ENCODE measurements around the gene TMEM132D. TPM values are rescaled to one million over a fixed set of nuclear protein-coding genes. Genes with fewer than 3 reads are reported as not detected.
"Not testable (repeated sequence)": the region's sequence is repeated elsewhere in the genome, so short reads cannot be mapped to it uniquely, and the experiment has no call there.

The TMEM132D gene
- total and polyA plus RNA-seq, 5 donors from 2014 or later, result not detected

- Histone ChIP-seq H3K36me3 (ENCODE audit: control insufficient read depth, insufficient read depth, low read length) (no peaks in the 10 kb centered on the region), H3K4me3 (ENCODE audit: low read depth, low read length) (no peak overlapping the region), H3K27ac (ENCODE audit: insufficient read depth, low read length, poor library complexity, severe bottlenecking) (no peak overlapping the region), H3K9me3 (ENCODE audit: control insufficient read depth in 2 of 2, low read length in 2 of 2) (no peaks in the 10 kb centered on the region), H3K4me1 (ENCODE audit: control insufficient read depth, insufficient read depth, low read length, poor library complexity, severe bottlenecking) (no peaks in the 10 kb centered on the region), H3K27me3 (ENCODE audit: control insufficient read depth, insufficient read depth, low read length) (no peaks in the 10 kb centered on the region)
- H3K4me1 Mint-ChIP-seq, result no peaks in the 10 kb centered on the region
- DNase-seq (peak in 1 of 3 donors; percentile 26), ATAC-seq (ENCODE audit: low read depth in 2 of 2) (no peak)
- H3K9me3 Mint-ChIP-seq, result peaks cover 0 to 1% (median 0%) of the 10 kb centered on the region in 7 donors
- H3K36me3 Mint-ChIP-seq, result no peaks in the 10 kb centered on the region
- H3K27ac Mint-ChIP-seq, result no peak overlapping the region
- no peak overlapping the region for H3K4me3 Mint-ChIP-seq
- no peaks in the 10 kb centered on the region for H3K27me3 Mint-ChIP-seq
These were observed 7.7 kb upstream of the TMEM132D start for GRCh38 chr12:129911428-129912049.

GRCh38 chr12:129909051-129910020, 5.5 kb upstream of the TMEM132D start:
- Histone ChIP-seq H3K36me3 (ENCODE audit: control insufficient read depth, insufficient read depth, low read length) (no peaks in the 10 kb centered on the region), H3K4me1 (ENCODE audit: control insufficient read depth, insufficient read depth, low read length, poor library complexity, severe bottlenecking) (no peaks in the 10 kb centered on the region), H3K27me3 (ENCODE audit: control insufficient read depth, insufficient read depth, low read length) (no peaks in the 10 kb centered on the region), H3K9me3 (ENCODE audit: control insufficient read depth in 2 of 2, low read length in 2 of 2) (no peaks in the 10 kb centered on the region), H3K4me3 (ENCODE audit: low read depth, low read length) (no peak overlapping the region), H3K27ac (ENCODE audit: insufficient read depth, low read length, poor library complexity, severe bottlenecking) (no peak overlapping the region)
- Mint-ChIP-seq H3K27me3 (peaks cover 13% of the 10 kb centered on the region), H3K9me3 (peaks cover 0 to 5% (median 0%) of the 10 kb centered on the region in 7 donors), H3K4me3 (peak overlapping the region in 1 of 4 donors; percentile 7), H3K27ac (no peak overlapping the region), H3K4me1 (no peaks in the 10 kb centered on the region), H3K36me3 (no peaks in the 10 kb centered on the region)
- ATAC-seq (ENCODE audit: low read depth in 2 of 2), result no peak
- DNase-seq, result no peak

GRCh38 chr12:129903092-129903945, 506 bp downstream of the TMEM132D start:
- Histone ChIP-seq H3K27ac (ENCODE audit: insufficient read depth, low read length, poor library complexity, severe bottlenecking) (no peak overlapping the region), H3K36me3 (ENCODE audit: control insufficient read depth, insufficient read depth, low read length) (no peaks in the 10 kb centered on the region), H3K9me3 (ENCODE audit: control insufficient read depth in 2 of 2, low read length in 2 of 2) (no peaks in the 10 kb centered on the region), H3K4me3 (ENCODE audit: low read depth, low read length) (no peak overlapping the region), H3K4me1 (ENCODE audit: control insufficient read depth, insufficient read depth, low read length, poor library complexity, severe bottlenecking) (no peaks in the 10 kb centered on the region), H3K27me3 (ENCODE audit: control insufficient read depth, insufficient read depth, low read length) (no peaks in the 10 kb centered on the region)
- Mint-ChIP-seq H3K4me1 (no peaks in the 10 kb centered on the region), H3K27me3 (peaks cover 28% of the 10 kb centered on the region), H3K4me3 (no peak overlapping the region), H3K27ac (no peak overlapping the region), H3K36me3 (no peaks in the 10 kb centered on the region), H3K9me3 (peaks cover 0 to 5% (median 0%) of the 10 kb centered on the region in 7 donors)
- ATAC-seq (ENCODE audit: low read depth in 2 of 2), result no peak
- no peak for DNase-seq

GRCh38 chr12:129902371-129903091, 1.3 kb downstream of the TMEM132D start:
- Mint-ChIP-seq H3K9me3 (peaks cover 0 to 5% (median 0%) of the 10 kb centered on the region in 7 donors), H3K4me1 (no peaks in the 10 kb centered on the region), H3K27ac (no peak overlapping the region), H3K36me3 (no peaks in the 10 kb centered on the region), H3K4me3 (no peak overlapping the region), H3K27me3 (peaks cover 28% of the 10 kb centered on the region)
- ATAC-seq (ENCODE audit: low read depth in 2 of 2), result no peak
- H3K27me3 ChIP-seq (ENCODE audit: control insufficient read depth, insufficient read depth, low read length), result no peaks in the 10 kb centered on the region
- H3K27ac ChIP-seq (ENCODE audit: insufficient read depth, low read length, poor library complexity, severe bottlenecking), result no peak overlapping the region
- no peaks in the 10 kb centered on the region for H3K9me3 ChIP-seq (ENCODE audit: control insufficient read depth in 2 of 2, low read length in 2 of 2)
- no peak overlapping the region for H3K4me3 ChIP-seq (ENCODE audit: low read depth, low read length)
- H3K4me1 ChIP-seq (ENCODE audit: control insufficient read depth, insufficient read depth, low read length, poor library complexity, severe bottlenecking), result no peaks in the 10 kb centered on the region
- H3K36me3 ChIP-seq (ENCODE audit: control insufficient read depth, insufficient read depth, low read length), result no peaks in the 10 kb centered on the region
- no peak for DNase-seq

- Mint-ChIP-seq H3K27me3 (peaks cover 28% of the 10 kb centered on the region), H3K27ac (no peak overlapping the region), H3K36me3 (no peaks in the 10 kb centered on the region), H3K9me3 (peaks cover 0 to 5% (median 0%) of the 10 kb centered on the region in 7 donors), H3K4me1 (no peaks in the 10 kb centered on the region), H3K4me3 (no peak overlapping the region)
- ATAC-seq (ENCODE audit: low read depth in 2 of 2) (no peak), DNase-seq (no peak)
- Histone ChIP-seq H3K27me3 (ENCODE audit: control insufficient read depth, insufficient read depth, low read length) (no peaks in the 10 kb centered on the region), H3K4me3 (ENCODE audit: low read depth, low read length) (no peak overlapping the region), H3K9me3 (ENCODE audit: control insufficient read depth in 2 of 2, low read length in 2 of 2) (no peaks in the 10 kb centered on the region), H3K36me3 (ENCODE audit: control insufficient read depth, insufficient read depth, low read length) (no peaks in the 10 kb centered on the region), H3K27ac (ENCODE audit: insufficient read depth, low read length, poor library complexity, severe bottlenecking) (no peak overlapping the region), H3K4me1 (ENCODE audit: control insufficient read depth, insufficient read depth, low read length, poor library complexity, severe bottlenecking) (no peaks in the 10 kb centered on the region)
These were observed 2.6 kb downstream of the TMEM132D start for GRCh38 chr12:129901254-129901653.

GRCh38 chr12:129900306-129900705, 3.5 kb downstream of the TMEM132D start:
- H3K4me1 Mint-ChIP-seq, result no peaks in the 10 kb centered on the region
- Histone ChIP-seq H3K4me1 (ENCODE audit: control insufficient read depth, insufficient read depth, low read length, poor library complexity, severe bottlenecking) (no peaks in the 10 kb centered on the region), H3K36me3 (ENCODE audit: control insufficient read depth, insufficient read depth, low read length) (no peaks in the 10 kb centered on the region), H3K27ac (ENCODE audit: insufficient read depth, low read length, poor library complexity, severe bottlenecking) (no peak overlapping the region), H3K9me3 (ENCODE audit: control insufficient read depth in 2 of 2, low read length in 2 of 2) (no peaks in the 10 kb centered on the region), H3K27me3 (ENCODE audit: control insufficient read depth, insufficient read depth, low read length) (no peaks in the 10 kb centered on the region), H3K4me3 (ENCODE audit: low read depth, low read length) (no peak overlapping the region)
- H3K36me3 Mint-ChIP-seq, result no peaks in the 10 kb centered on the region
- peak overlapping the region in 1 of 3 donors; percentile 46 for H3K27ac Mint-ChIP-seq
- no peak overlapping the region for H3K4me3 Mint-ChIP-seq
- peaks cover 0 to 4% (median 0%) of the 10 kb centered on the region in 7 donors for H3K9me3 Mint-ChIP-seq
- H3K27me3 Mint-ChIP-seq, result peaks cover 25% of the 10 kb centered on the region
- ATAC-seq (ENCODE audit: low read depth in 2 of 2) (no peak), DNase-seq (no peak)

GRCh38 chr12:129899045-129899444, 4.8 kb downstream of the TMEM132D start:
- DNase-seq; H3K4me3 Mint-ChIP-seq; H3K36me3 Mint-ChIP-seq; H3K27ac Mint-ChIP-seq; H3K36me3 ChIP-seq (ENCODE audit: control insufficient read depth, insufficient read depth, low read length); H3K9me3 ChIP-seq (ENCODE audit: control insufficient read depth in 2 of 2, low read length in 2 of 2); H3K4me1 ChIP-seq (ENCODE audit: control insufficient read depth, insufficient read depth, low read length, poor library complexity, severe bottlenecking); H3K4me3 ChIP-seq (ENCODE audit: low read depth, low read length); H3K27me3 ChIP-seq (ENCODE audit: control insufficient read depth, insufficient read depth, low read length); H3K27ac ChIP-seq (ENCODE audit: insufficient read depth, low read length, poor library complexity, severe bottlenecking); H3K4me1 Mint-ChIP-seq; ATAC-seq (ENCODE audit: low read depth in 2 of 2); H3K9me3 Mint-ChIP-seq: not testable (repeated sequence)
- peaks cover 14% of the 10 kb centered on the region for H3K27me3 Mint-ChIP-seq
